ENCODE results near the gene VPS54.
"Not testable (repeated sequence)": the region's sequence is repeated elsewhere in the genome, so short reads cannot be mapped to it uniquely, and the experiment has no call there.

VPS54 gene

DNA sequence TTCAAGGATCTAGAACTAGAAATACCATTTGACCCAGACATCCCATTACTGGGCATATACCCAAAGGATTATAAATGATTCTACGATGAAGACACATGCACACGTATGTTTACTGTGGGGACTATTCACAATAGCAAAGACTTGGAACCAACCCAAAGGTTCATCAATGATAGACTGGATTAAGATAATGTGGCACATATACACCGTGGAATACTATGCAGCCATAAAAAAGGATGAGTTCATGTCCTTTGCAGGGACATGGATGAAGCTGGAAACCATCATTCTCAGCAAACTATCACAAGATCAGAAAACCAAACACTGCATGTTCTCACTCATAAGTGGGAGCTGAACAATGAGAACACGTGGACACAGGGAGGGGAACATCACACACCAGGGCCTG, 87.1 kb downstream of the VPS54 start:
- not testable (repeated sequence) for H3K4me3 ChIP-seq (ENCODE audit: low read depth, low read length); H3K27me3 ChIP-seq (ENCODE audit: control insufficient read depth, insufficient read depth, low read length); H3K9me3 ChIP-seq (ENCODE audit: control insufficient read depth, insufficient read depth, low read length); H3K9ac ChIP-seq (ENCODE audit: low read depth, low read length); H3K36me3 ChIP-seq (ENCODE audit: control insufficient read depth, insufficient read depth, low read length); H3K4me1 ChIP-seq (ENCODE audit: control insufficient read depth, insufficient read depth, low read length)

DNA sequence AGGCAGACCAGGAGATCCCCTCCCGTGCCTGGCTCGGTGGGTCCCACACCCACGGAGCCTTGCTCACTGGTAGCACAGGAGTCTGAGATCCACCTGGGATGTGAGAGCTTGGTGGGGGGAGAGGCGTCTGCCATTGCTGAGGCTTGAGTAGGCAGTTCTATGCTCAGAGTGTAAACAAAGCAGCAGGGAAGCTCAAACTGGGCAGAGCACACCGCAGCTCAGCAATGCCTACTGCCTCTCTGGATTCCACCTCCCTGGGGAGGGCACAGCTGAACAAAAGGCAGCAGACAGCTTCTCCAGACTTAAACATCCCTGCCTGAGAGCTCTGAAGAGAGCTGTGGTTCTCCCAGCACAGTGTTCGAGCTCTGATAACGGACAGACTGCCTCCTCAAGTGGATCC, 92.4 kb downstream of the VPS54 start:
- H3K9me3 ChIP-seq (ENCODE audit: control insufficient read depth, insufficient read depth, low read length), result no peaks in the 10 kb centered on the region
- H3K4me1 ChIP-seq (ENCODE audit: control insufficient read depth, insufficient read depth, low read length), result peaks cover 3% of the 10 kb centered on the region
- H3K36me3 ChIP-seq (ENCODE audit: control insufficient read depth, insufficient read depth, low read length), result no peaks in the 10 kb centered on the region
- no peak overlapping the region for H3K9ac ChIP-seq (ENCODE audit: low read depth, low read length)
- no peak overlapping the region for H3K4me3 ChIP-seq (ENCODE audit: low read depth, low read length)
- no peaks in the 10 kb centered on the region for H3K27me3 ChIP-seq (ENCODE audit: control insufficient read depth, insufficient read depth, low read length)

DNA sequence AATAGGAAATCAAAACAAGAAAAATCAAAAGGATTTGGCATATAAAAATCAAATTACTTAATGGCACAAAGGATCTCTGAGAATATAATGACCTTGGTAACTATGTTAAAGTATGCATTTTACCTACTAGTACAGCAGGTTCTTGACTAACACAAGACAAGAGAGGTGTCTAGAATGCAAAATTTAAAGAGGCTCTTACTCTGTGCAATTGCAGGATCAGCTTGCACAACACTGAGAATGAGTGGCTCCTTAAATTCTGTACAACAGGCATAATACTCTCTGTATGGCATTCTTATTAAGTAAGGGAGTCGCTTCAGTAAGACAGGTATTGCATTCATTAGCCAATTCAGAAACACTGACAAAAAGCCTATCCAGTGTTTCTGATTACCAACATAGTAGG, 104.9 kb downstream of the VPS54 start:
- H3K4me1 ChIP-seq (ENCODE audit: control insufficient read depth, insufficient read depth, low read length), result no peaks in the 10 kb centered on the region
- no peaks in the 10 kb centered on the region for H3K27me3 ChIP-seq (ENCODE audit: control insufficient read depth, insufficient read depth, low read length)
- H3K4me3 ChIP-seq (ENCODE audit: low read depth, low read length), result no peak overlapping the region
- H3K9me3 ChIP-seq (ENCODE audit: control insufficient read depth, insufficient read depth, low read length), result no peaks in the 10 kb centered on the region
- no peak overlapping the region for H3K9ac ChIP-seq (ENCODE audit: low read depth, low read length)
- no peaks in the 10 kb centered on the region for H3K36me3 ChIP-seq (ENCODE audit: control insufficient read depth, insufficient read depth, low read length)

DNA sequence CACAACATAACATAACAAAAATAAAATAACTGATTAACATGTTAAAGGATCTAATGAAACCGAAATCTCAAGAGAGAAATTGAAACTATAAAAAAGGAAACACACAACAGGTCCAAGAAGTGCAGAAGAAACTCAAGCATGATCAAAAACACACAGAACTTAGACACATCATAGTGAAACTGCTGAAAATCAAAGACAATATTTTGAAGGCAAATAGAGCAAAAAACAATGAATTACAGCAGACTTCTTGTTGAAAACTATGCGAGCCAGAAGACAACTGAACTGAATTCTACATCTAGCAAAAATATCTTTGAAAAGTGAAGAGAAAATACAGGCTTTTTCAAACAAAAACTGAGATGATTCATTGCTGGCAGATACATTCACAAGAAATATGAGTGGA, 116.2 kb downstream of the VPS54 start:
- H3K36me3 ChIP-seq (ENCODE audit: control insufficient read depth, insufficient read depth, low read length), result no peaks in the 10 kb centered on the region
- H3K9ac ChIP-seq (ENCODE audit: low read depth, low read length), result no peak overlapping the region
- no peaks in the 10 kb centered on the region for H3K9me3 ChIP-seq (ENCODE audit: control insufficient read depth, insufficient read depth, low read length)
- H3K4me1 ChIP-seq (ENCODE audit: control insufficient read depth, insufficient read depth, low read length), result no peaks in the 10 kb centered on the region
- no peak overlapping the region for H3K4me3 ChIP-seq (ENCODE audit: low read depth, low read length)
- H3K27me3 ChIP-seq (ENCODE audit: control insufficient read depth, insufficient read depth, low read length), result no peaks in the 10 kb centered on the region

DNA sequence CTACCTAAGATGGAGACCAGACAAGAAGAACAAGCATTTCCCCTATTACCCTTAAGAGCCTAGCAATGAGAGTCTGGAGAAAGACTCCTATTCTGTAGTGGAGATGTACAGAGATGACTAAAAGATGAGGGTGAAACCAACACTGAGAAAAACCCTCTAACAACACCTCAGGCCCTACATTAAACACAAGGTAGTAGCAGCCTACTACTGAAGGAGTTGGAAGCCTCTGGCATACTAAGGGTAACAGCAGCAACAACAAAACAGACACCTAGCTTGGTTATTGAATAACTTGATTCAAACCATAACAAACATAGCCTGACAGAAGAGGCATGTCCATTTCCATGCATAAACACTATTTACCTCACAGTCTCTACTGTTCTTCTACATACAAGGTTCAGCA, 117.1 kb downstream of the VPS54 start:
- H3K36me3 ChIP-seq (ENCODE audit: control insufficient read depth, insufficient read depth, low read length), result no peaks in the 10 kb centered on the region
- no peak overlapping the region for H3K4me3 ChIP-seq (ENCODE audit: low read depth, low read length)
- no peaks in the 10 kb centered on the region for H3K9me3 ChIP-seq (ENCODE audit: control insufficient read depth, insufficient read depth, low read length)
- no peaks in the 10 kb centered on the region for H3K27me3 ChIP-seq (ENCODE audit: control insufficient read depth, insufficient read depth, low read length)
- H3K4me1 ChIP-seq (ENCODE audit: control insufficient read depth, insufficient read depth, low read length), result no peaks in the 10 kb centered on the region
- no peak overlapping the region for H3K9ac ChIP-seq (ENCODE audit: low read depth, low read length)

DNA sequence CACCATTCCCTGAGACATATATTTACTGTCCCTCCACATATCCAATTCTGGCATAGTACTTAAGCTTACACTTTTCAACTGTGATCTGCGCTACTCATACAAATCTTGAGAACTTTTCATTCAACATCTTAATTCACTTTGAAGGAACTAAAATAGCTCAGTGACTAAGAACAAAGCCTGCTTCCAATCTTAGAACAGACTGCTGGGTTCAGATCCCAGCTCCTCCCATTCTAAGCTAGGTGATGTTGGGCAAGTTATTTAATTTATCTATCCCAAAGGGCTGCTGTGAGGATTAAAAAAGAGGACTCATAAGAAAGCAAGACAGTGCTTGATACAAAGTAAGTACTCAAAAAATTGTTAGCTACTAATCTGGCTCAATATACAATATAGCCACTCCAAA, 119.6 kb downstream of the VPS54 start:
- Histone ChIP-seq H3K4me3 (ENCODE audit: low read depth, low read length) (no peak overlapping the region), H3K4me1 (ENCODE audit: control insufficient read depth, insufficient read depth, low read length) (no peaks in the 10 kb centered on the region), H3K9ac (ENCODE audit: low read depth, low read length) (no peak overlapping the region), H3K36me3 (ENCODE audit: control insufficient read depth, insufficient read depth, low read length) (no peaks in the 10 kb centered on the region), H3K27me3 (ENCODE audit: control insufficient read depth, insufficient read depth, low read length) (no peaks in the 10 kb centered on the region), H3K9me3 (ENCODE audit: control insufficient read depth, insufficient read depth, low read length) (no peaks in the 10 kb centered on the region)

DNA sequence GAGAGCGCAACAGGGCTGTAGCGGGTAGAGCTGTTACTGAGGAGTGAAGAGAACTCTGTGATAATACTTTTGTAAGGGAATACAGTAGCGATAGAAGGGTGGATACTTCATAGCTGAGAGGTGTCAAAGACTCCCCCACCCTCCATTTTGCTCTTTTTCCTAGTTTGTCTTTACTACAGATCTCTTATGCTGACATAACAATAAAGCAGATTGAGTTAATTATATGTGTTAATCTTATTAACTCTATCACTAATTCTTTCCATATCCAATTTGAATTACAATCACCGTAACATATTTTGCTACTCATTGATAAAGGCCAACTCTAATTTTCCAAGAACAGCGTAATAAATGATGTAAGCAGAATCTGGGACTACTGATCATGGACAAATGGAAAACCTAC, 120.4 kb downstream of the VPS54 start:
- H3K4me3 ChIP-seq (ENCODE audit: low read depth, low read length), result no peak overlapping the region
- H3K27me3 ChIP-seq (ENCODE audit: control insufficient read depth, insufficient read depth, low read length), result no peaks in the 10 kb centered on the region
- no peaks in the 10 kb centered on the region for H3K9me3 ChIP-seq (ENCODE audit: control insufficient read depth, insufficient read depth, low read length)
- no peaks in the 10 kb centered on the region for H3K4me1 ChIP-seq (ENCODE audit: control insufficient read depth, insufficient read depth, low read length)
- H3K9ac ChIP-seq (ENCODE audit: low read depth, low read length), result no peak overlapping the region
- no peaks in the 10 kb centered on the region for H3K36me3 ChIP-seq (ENCODE audit: control insufficient read depth, insufficient read depth, low read length)

DNA sequence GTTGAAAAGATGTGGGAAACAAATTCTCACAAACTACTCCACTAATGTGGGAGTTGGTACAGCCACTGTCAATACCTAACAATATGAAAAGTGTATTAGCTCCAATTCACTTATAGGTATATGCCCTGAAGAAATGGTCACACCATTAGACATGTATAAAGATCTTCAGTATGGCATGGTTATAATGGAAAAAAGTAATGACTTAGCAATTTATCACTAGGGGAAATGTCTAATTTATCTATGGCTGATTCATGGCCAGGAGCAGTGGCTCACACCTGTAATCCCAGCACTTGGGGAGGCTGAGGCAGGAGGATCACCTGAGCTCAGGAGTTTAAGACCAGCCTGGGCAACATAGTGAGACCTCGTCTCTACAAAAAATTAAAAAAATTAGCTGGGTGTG, 125.1 kb downstream of the VPS54 start:
- Histone ChIP-seq H3K4me1 (ENCODE audit: control insufficient read depth, insufficient read depth, low read length) (no peaks in the 10 kb centered on the region), H3K4me3 (ENCODE audit: low read depth, low read length) (no peak overlapping the region), H3K9ac (ENCODE audit: low read depth, low read length) (no peak overlapping the region), H3K27me3 (ENCODE audit: control insufficient read depth, insufficient read depth, low read length) (no peaks in the 10 kb centered on the region), H3K9me3 (ENCODE audit: control insufficient read depth, insufficient read depth, low read length) (no peaks in the 10 kb centered on the region), H3K36me3 (ENCODE audit: control insufficient read depth, insufficient read depth, low read length) (peaks cover 6% of the 10 kb centered on the region)

DNA sequence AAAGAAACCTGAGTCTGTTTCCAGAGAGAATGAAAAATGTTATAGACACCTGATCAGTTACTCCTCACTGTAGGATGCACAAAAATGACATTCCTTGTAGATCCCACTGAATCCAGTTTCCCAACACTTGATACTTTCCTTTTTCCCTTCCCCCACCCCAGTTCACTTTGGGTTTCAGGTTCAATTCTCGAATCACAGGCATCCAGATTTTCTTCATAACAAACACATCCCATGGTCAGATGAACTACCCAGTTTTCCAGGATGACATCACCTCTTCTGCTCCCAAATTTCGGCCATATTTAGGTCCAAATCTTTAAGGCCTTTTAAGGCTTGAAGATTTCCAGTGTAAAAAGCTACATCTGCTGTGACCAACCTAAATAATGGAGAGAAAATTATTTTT, 126.1 kb downstream of the VPS54 start:
- Histone ChIP-seq H3K27me3 (ENCODE audit: control insufficient read depth, insufficient read depth, low read length) (no peaks in the 10 kb centered on the region), H3K4me1 (ENCODE audit: control insufficient read depth, insufficient read depth, low read length) (peaks cover 2% of the 10 kb centered on the region), H3K9ac (ENCODE audit: low read depth, low read length) (no peak overlapping the region), H3K9me3 (ENCODE audit: control insufficient read depth, insufficient read depth, low read length) (no peaks in the 10 kb centered on the region), H3K36me3 (ENCODE audit: control insufficient read depth, insufficient read depth, low read length) (peaks cover 12% of the 10 kb centered on the region), H3K4me3 (ENCODE audit: low read depth, low read length) (no peak overlapping the region)

DNA sequence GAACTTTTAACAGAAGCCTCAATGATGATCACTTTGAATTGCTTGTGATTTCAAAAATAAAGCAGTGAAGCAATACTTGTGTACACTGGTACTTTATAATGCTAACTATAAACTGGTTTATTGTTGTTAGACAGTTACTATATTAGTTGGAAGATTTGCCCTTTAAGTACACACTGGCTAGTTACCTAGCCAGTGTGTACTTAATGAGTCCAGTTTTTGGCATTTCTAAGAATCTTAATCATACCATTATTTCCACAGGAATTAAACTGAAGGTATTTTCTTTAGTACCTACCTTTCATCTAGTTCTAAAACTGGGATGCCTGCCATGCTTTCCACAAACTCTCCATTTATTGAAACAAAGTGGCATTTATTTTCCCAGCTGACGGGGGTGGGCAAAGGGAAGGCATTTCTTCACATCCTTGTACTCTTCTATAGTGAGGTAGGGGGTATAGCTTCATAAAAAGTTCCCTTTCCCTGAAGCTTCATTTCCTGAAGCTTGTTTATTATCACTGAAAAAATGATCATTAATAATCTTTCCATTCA, 127.7 kb downstream of the VPS54 start:
- no peak overlapping the region for H3K9ac ChIP-seq (ENCODE audit: low read depth, low read length)
- no peaks in the 10 kb centered on the region for H3K9me3 ChIP-seq (ENCODE audit: control insufficient read depth, insufficient read depth, low read length)
- no peak overlapping the region for H3K4me3 ChIP-seq (ENCODE audit: low read depth, low read length)
- H3K4me1 ChIP-seq (ENCODE audit: control insufficient read depth, insufficient read depth, low read length), result peaks cover 2% of the 10 kb centered on the region
- peaks cover 25% of the 10 kb centered on the region for H3K36me3 ChIP-seq (ENCODE audit: control insufficient read depth, insufficient read depth, low read length)
- no peaks in the 10 kb centered on the region for H3K27me3 ChIP-seq (ENCODE audit: control insufficient read depth, insufficient read depth, low read length)

DNA sequence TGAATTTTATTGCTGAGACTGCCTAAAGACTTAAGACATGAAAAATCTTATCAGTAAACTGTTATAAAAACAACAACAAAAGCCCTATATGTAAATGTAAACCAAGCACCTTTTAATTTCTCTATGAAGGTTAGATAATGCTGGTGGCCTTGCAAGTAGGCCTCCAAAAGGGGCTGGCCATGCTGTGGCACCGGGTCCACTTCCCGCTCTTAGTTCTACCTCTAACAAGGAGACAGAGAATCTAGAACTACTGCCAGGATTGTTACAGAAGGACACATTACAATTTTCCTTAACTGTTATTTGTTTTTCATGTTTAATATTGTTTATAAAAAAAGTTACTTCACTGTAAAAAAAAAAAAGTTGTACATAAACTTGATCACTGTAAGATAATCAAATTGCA, 128.6 kb downstream of the VPS54 start:
- Histone ChIP-seq H3K9ac (ENCODE audit: low read depth, low read length) (no peak overlapping the region), H3K36me3 (ENCODE audit: control insufficient read depth, insufficient read depth, low read length) (peaks cover 31% of the 10 kb centered on the region), H3K27me3 (ENCODE audit: control insufficient read depth, insufficient read depth, low read length) (no peaks in the 10 kb centered on the region), H3K4me1 (ENCODE audit: control insufficient read depth, insufficient read depth, low read length) (peaks cover 2% of the 10 kb centered on the region), H3K9me3 (ENCODE audit: control insufficient read depth, insufficient read depth, low read length) (no peaks in the 10 kb centered on the region), H3K4me3 (ENCODE audit: low read depth, low read length) (no peak overlapping the region)

DNA sequence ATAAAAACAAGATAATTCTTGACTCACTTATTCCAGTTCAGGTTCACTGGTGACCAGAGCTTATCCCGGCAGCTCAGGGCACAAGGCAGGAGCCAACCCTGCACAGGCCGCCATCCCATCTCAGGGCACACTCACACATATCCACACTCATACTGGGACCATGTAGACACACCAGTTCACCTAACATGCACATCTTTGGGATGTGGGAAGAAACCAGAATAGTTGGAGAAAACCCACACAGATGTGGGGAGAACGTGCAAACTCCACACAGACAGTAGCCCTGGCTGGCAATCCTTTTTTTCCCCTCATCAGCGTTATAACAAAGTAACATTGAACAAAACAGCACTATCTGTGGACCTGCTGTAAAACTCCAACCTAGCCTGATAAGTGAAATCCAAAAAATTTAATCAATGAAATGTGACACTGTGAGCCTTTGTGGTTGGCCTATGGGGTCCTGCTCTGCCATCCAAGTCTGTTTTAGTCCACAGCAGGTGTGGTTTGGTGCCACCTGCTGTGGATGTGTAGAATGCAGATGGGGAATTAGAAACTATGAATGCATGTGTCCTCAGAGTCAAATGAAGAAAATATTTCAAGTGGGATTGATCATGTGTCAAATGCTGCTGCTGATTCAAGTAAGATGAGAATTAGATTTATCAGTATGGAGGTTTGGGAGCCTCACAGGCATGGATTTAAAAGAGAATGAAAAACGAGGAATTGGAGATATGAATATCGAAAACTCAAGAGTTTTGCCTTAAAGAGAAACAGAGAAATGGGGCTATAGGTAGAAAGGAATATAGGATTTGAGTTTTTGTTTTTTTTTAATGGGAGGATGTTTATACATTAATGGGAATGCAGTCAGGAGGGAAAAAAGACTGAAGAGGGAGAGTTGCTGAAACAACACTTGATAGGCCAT, 130.5 kb downstream of the VPS54 start:
- H3K4me3 ChIP-seq (ENCODE audit: low read depth, low read length), result no peak overlapping the region
- no peaks in the 10 kb centered on the region for H3K9me3 ChIP-seq (ENCODE audit: control insufficient read depth, insufficient read depth, low read length)
- H3K4me1 ChIP-seq (ENCODE audit: control insufficient read depth, insufficient read depth, low read length), result peaks cover 2% of the 10 kb centered on the region
- no peaks in the 10 kb centered on the region for H3K27me3 ChIP-seq (ENCODE audit: control insufficient read depth, insufficient read depth, low read length)
- H3K9ac ChIP-seq (ENCODE audit: low read depth, low read length), result no peak overlapping the region
- H3K36me3 ChIP-seq (ENCODE audit: control insufficient read depth, insufficient read depth, low read length), result peaks cover 40% of the 10 kb centered on the region
